HG03439 (cell line): ENCODE data around the gene TACO1.

Experiments used
- ATAC-seq: cut with Tn5 transposase; IDR thresholded peaks from one replicate; pipeline ENCODE4 v1.9.1; 2021; ENCODE audit warnings: mild to moderate bottlenecking, moderate library complexity; ENCODE audit not compliant: unreplicated experiment

Gene TACO1

DNA sequence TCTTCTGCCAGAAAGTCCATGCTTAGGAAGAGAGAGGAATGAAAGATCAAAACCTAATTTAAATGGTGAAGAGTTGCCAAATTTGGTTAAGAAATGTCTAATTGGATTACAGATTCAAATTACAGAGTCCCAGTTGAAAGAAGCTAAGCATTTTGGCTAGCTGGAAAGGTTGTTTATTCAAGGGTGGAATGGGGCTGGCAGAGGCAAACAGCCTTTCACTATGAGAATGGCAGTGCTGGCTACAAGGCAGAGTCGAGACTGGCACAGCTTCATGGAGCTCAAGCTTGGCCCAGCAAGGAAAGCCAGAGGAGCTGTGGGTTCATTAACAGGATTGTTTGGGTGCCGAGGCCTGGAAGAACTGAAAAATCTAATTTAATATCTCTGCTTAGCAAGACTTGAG lies 35.1 kb downstream of the TACO1 start:
- no peak for ATAC-seq

GRCh38 chr17:63639125-63639524 lies 38.4 kb downstream of the TACO1 start:
- no peak for ATAC-seq

GRCh38 chr17:63640038-63640437 lies 39.3 kb downstream of the TACO1 start:
- no peak for ATAC-seq

GRCh38 chr17:63641692-63642448 lies 41.2 kb downstream of the TACO1 start:
- ATAC-seq: no peak

- no peak for ATAC-seq
Measured at GRCh38 chr17:63644846-63645245, 44.2 kb downstream of the TACO1 start.

DNA sequence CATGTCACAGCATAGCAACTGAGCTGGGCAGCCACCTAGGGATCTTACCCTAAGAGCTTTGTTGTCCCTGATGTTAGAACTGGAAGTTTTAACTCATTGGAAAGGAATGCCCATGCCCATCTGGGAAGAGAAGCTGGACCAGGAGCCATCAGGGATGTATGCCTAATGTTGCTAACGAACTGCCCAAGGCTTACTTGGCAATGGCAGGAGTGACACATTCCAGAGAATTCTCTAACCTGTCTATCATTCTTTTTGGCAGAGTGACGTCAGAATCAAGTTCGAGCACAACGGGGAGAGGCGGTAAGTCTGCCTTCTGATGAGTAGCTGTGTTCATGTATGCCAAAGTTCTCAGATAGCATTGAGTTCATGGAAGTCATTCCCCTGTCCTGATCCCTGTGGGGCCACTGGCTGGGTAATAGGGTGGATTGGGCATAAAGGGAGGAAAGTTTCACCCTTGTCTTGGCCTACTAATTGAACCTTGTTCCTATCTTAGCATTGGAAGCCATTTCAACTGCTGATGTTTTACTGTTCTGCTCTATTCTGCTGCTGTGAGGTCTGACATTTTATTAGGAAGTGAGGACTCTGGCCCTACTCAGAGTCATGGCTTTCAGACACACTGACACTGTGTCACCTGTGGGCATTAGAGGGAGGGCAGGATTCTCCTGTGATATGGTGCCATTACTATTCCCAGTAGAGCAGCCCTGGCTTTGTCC lies 45.2 kb downstream of the TACO1 start:
- ATAC-seq: no peak

DNA sequence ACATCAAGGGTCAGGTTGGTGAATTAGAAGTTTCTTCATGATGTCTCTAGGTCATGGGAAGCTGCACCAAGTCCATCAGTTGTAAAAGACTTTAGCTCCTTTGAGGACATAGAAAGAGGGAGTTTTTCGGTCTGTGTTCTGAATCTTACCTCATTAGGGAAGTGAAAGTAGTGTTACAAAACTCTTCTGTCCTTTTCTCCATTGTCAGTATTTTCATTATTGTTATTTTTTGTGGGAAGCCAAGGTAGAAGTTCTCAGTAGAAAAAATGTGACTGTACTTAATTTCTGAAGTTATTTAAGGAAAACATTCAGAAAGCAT lies 45.8 kb downstream of the TACO1 start:
- no peak for ATAC-seq

GRCh38 chr17:63647065-63647725 lies 46.5 kb downstream of the TACO1 start:
- no peak for ATAC-seq

DNA sequence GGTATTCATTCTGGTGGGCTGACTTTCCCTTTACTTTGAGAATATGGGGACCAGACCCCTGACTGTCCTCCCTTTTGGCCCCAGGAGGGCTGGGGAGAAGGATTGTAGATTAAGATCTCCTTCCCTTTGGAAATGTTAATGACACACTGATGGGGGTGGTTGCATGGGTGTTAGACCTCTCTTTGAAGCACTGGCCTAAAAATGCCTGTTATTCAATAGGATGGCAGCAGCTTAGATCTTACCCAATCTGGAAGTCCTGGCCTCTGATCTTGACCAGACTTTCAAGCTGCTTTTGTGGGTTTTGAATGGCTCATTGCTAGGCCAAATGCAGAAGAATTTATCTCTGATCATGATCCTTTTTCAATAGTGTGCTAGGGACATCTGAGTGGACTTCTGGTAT lies 47.2 kb downstream of the TACO1 start:
- ATAC-seq: no peak

DNA sequence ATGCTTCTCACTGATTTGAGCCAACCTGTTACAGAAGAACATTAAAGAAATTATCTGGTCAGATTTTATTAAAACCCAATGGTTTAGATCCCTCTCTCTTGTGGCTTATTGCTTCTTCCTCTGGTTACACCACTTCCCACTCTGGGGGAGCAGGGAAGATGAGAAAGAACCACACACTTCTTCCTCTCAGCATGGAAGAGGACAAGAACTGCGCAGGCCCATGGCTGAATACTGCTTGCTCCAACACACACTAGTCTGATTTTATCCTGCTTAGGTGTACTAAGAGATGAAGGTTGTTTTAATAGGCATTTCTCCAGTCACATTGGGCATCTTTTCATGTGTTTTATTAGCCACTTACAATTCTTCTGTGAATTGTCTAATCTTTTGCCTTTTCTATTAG lies 49.1 kb downstream of the TACO1 start:
- no peak for ATAC-seq

DNA sequence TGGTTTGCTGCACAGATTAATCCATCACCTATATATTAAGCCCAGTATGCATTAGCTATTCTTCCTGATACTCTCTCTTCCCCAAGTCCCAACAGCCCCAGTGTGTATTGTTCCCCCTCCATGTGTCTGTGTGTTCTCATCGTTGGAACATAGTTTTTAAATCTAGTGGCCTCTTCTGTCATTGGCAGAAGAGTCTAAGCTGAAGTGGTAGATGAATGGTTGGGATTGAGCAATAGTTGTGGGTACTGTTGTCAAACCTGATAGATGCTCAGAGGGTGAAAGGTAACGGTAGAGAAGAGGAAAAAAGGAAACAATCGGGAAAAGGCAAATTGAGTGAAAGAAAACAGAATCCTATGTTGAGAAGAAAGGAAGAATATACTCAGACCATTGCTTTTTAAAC lies 51.4 kb downstream of the TACO1 start:
- no peak for ATAC-seq

DNA sequence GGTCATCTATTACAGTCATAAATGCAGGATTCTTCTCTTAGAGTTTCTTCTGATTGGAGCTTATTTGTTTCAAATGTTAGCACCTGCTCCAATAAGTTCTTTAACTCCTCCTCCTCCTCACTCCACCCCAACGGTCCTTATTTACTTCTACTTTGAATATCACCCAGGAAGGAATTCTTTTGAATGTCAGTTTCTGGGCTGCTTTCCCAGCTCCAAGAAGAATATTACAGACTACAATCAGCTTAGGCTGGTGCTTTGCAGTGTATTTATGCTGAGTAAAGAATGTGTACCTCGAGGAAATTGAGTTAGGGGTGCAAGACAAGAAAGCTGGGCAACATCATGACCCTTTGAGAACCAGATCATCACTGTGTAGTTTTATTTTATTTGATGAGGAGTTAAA lies 52.4 kb downstream of the TACO1 start:
- no peak for ATAC-seq

GRCh38 chr17:63657786-63658185 lies 57.1 kb downstream of the TACO1 start:
- ATAC-seq: no peak
